ENCODE measurements around the gene GATM. TPM values are rescaled to one million over a fixed set of nuclear protein-coding genes. Genes with fewer than 3 reads are reported as not detected.

Gene GATM
- total RNA-seq, 2 donors from 2014 or later, result 36.0 to 38.2 TPM

GRCh38 chr15:45328663-45329062 lies 49.7 kb downstream of the GATM start:
- Histone ChIP-seq H3K36me3 (no peaks in the 10 kb centered on the region), H3K27me3 (no peaks in the 10 kb centered on the region), H3K4me1 (peaks cover 0 to 5% of the 10 kb centered on the region in 2 donors), H3K9me3 (no peaks in the 10 kb centered on the region), H3K27ac (no peak overlapping the region), H3K4me3 (no peak overlapping the region)
- no peak for TF ChIP-seq CTCF (IDR thresholded peaks at IDR 0.05)
- no peak for DNase-seq (ENCODE audit: low spot score)

GRCh38 chr15:45326741-45327140 lies 51.6 kb downstream of the GATM start:
- H3K9me3 ChIP-seq, result no peaks in the 10 kb centered on the region
- H3K36me3 ChIP-seq, result no peaks in the 10 kb centered on the region
- H3K4me1 ChIP-seq, result no peaks in the 10 kb centered on the region
- no peak overlapping the region for H3K4me3 ChIP-seq
- H3K27ac ChIP-seq, result no peak overlapping the region
- DNase-seq (ENCODE audit: low spot score), result no peak
- TF ChIP-seq CTCF (IDR thresholded peaks at IDR 0.05), result no peak
- no peaks in the 10 kb centered on the region for H3K27me3 ChIP-seq

- Histone ChIP-seq H3K4me1 (no peaks in the 10 kb centered on the region), H3K27me3 (no peaks in the 10 kb centered on the region), H3K9me3 (no peaks in the 10 kb centered on the region), H3K4me3 (no peak overlapping the region), H3K36me3 (no peaks in the 10 kb centered on the region), H3K27ac (no peak overlapping the region)
- no peak for DNase-seq (ENCODE audit: low spot score)
- TF ChIP-seq CTCF (IDR thresholded peaks at IDR 0.05), result no peak
Observed at GRCh38 chr15:45326280-45326679, 52.1 kb downstream of the GATM start.

- no peaks in the 10 kb centered on the region for H3K9me3 ChIP-seq
- no peak for DNase-seq (ENCODE audit: low spot score)
- no peak overlapping the region for H3K4me3 ChIP-seq
- H3K27ac ChIP-seq, result no peak overlapping the region
- H3K36me3 ChIP-seq, result no peaks in the 10 kb centered on the region
- TF ChIP-seq CTCF (IDR thresholded peaks at IDR 0.05), result no peak
- no peaks in the 10 kb centered on the region for H3K4me1 ChIP-seq
- H3K27me3 ChIP-seq, result no peaks in the 10 kb centered on the region
Observed at GRCh38 chr15:45320581-45321205, 57.7 kb downstream of the GATM start.

- DNase-seq (ENCODE audit: low spot score), result no peak
- TF ChIP-seq CTCF (IDR thresholded peaks at IDR 0.05), result no peak
- H3K27me3 ChIP-seq, result no peaks in the 10 kb centered on the region
Observed at GRCh38 chr15:45319472-45320214, 58.7 kb downstream of the GATM start.

More at GRCh38 chr15:45319472-45320214, 58.7 kb downstream of the GATM start:
- Histone ChIP-seq H3K36me3 (no peaks in the 10 kb centered on the region), H3K27ac (no peak overlapping the region), H3K4me3 (no peak overlapping the region), H3K9me3 (no peaks in the 10 kb centered on the region), H3K4me1 (no peaks in the 10 kb centered on the region)
